SW480 (cell line): ENCODE measurements around the gene ZFAND3.
"Not testable (repeated sequence)": the region's sequence is repeated elsewhere in the genome, so short reads cannot be mapped to it uniquely, and the experiment has no call there.

Experiments
- DNase-seq: peaks from one replicate; pipeline ENCODE4 v3.0.0-alpha.2; 2016; ENCODE audit warnings: low spot score

Gene ZFAND3

GRCh38 chr6:37972994-37973757, 153.6 kb downstream of the ZFAND3 start:
- DNase-seq = peak; percentile 14

- no peak for DNase-seq
Measured at GRCh38 chr6:37974381-37974780, 154.9 kb downstream of the ZFAND3 start.

GRCh38 chr6:37974943-37975342, 155.4 kb downstream of the ZFAND3 start:
- no peak for DNase-seq

- no peak for DNase-seq
Measured at GRCh38 chr6:37977715-37978114, 158.2 kb downstream of the ZFAND3 start.

GRCh38 chr6:37979392-37980221, 160.1 kb downstream of the ZFAND3 start:
- DNase-seq = no peak

GRCh38 chr6:37980222-37980595, 160.7 kb downstream of the ZFAND3 start:
- no peak for DNase-seq

- DNase-seq = no peak
Measured at GRCh38 chr6:37981626-37982025, 162.1 kb downstream of the ZFAND3 start.

GRCh38 chr6:37982317-37982716, 162.8 kb downstream of the ZFAND3 start:
- DNase-seq = no peak

- no peak for DNase-seq
Measured at GRCh38 chr6:37983720-37984501, 164.4 kb downstream of the ZFAND3 start.

GRCh38 chr6:37984578-37984977, 165.1 kb downstream of the ZFAND3 start:
- DNase-seq = no peak

GRCh38 chr6:37985355-37985754, 165.8 kb downstream of the ZFAND3 start:
- no peak for DNase-seq

GRCh38 chr6:37987018-37987417, 167.5 kb downstream of the ZFAND3 start:
- DNase-seq = no peak

- no peak for DNase-seq
Measured at GRCh38 chr6:37987559-37987958, 168.0 kb downstream of the ZFAND3 start.

GRCh38 chr6:37988127-37988526, 168.6 kb downstream of the ZFAND3 start:
- no peak for DNase-seq

GRCh38 chr6:37988696-37989095, 169.2 kb downstream of the ZFAND3 start:
- no peak for DNase-seq

- DNase-seq = no peak
Measured at GRCh38 chr6:37990762-37991525, 171.4 kb downstream of the ZFAND3 start.

- no peak for DNase-seq
Measured at GRCh38 chr6:37992749-37993148, 173.2 kb downstream of the ZFAND3 start.

GRCh38 chr6:37993194-37993593, 173.7 kb downstream of the ZFAND3 start:
- DNase-seq = not testable (repeated sequence)

- no peak for DNase-seq
Measured at GRCh38 chr6:37993596-37993995, 174.1 kb downstream of the ZFAND3 start.

GRCh38 chr6:37994223-37994622, 174.7 kb downstream of the ZFAND3 start:
- no peak for DNase-seq

- no peak for DNase-seq
Measured at GRCh38 chr6:37998366-37998765, 178.8 kb downstream of the ZFAND3 start.

GRCh38 chr6:38001386-38001785, 181.9 kb downstream of the ZFAND3 start:
- no peak for DNase-seq
